H1 (cell line): ENCODE measurements around the gene GTPBP6. TPM values are rescaled to one million over a fixed set of nuclear protein-coding genes. Genes with fewer than 3 reads are reported as not detected.

Experiments
- CBX5 ChIP-seq: fragments of 300-800, 300-1000 bp; sonication (generic); IDR thresholded peaks from 2 replicates; pipeline ENCODE4 v1.7.1; 2016; ENCODE audit warnings: antibody characterized with exemption, low read length, low read depth
- CEBPB ChIP-seq: IDR thresholded peaks from 2 replicates; pipeline ENCODE4 v1.6.1; 2012; ENCODE audit warnings: low read depth, low read length
- EP300 ChIP-seq, 2 experiments: IDR thresholded peaks; 1 replicate in 1 of 2; 2 replicates in 1 of 2; pipeline ENCODE4 v1.6.1; 2011 to 2012; ENCODE audit warnings: low read depth in 2 of 2, low read length in 2 of 2, mild to moderate bottlenecking in 2 of 2, borderline replicate concordance in 1 of 2, inconsistent platforms in 1 of 2, moderate library complexity in 1 of 2
- RBBP5 ChIP-seq: IDR thresholded peaks from 2 replicates; pipeline ENCODE4 v1.7.1; 2012; ENCODE audit warnings: low read depth, mild to moderate bottlenecking, inconsistent platforms, low read length, moderate library complexity, borderline replicate concordance
- SIN3A ChIP-seq, 2 experiments: IDR thresholded peaks in 1 of 2; conservative IDR thresholded peaks in 1 of 2; 2 replicates each; pipeline ENCODE4 v1.6.1; 2011 to 2012; ENCODE audit warnings: low read length in 2 of 2, improper control_type of control experiment in 1 of 2, low read depth in 1 of 2, mild to moderate bottlenecking in 1 of 2
- polyA plus RNA-seq, 7 experiments: library from polyadenylated mRNA; depleted of rRNA in 3 of 7; stranded (reverse) in 5 of 7; unstranded in 2 of 7; fragments of >200 nt in 5 of 7; fragments of 200-250 nt in 2 of 7; gene quantifications; 1 replicate in 5 of 7; 2 replicates in 1 of 7; 4 replicates in 1 of 7; pipeline versions ENCODE4 v1.2.1 to v1.2.3, GENCODE V29; 2011 to 2013; ENCODE audit warnings: missing spikeins in 2 of 7, mixed read lengths in 2 of 7
- total RNA-seq: library from RNA; stranded (reverse); fragmentation: NEBNext Ultra II Directional; extraction: Animal tissue kit (Norgen Biotek cat#: 25700); gene quantifications from 2 replicates; pipeline ENCODE4 v1.2.1, GENCODE V29; 2021
- TF ChIP-seq, protein P1 (sequence below): fragments of 300-600 bp; sonication (generic); IDR thresholded peaks from 2 replicates; pipeline ENCODE4 v1.7.1; 2012; ENCODE audit warnings: low read length, moderate library complexity, mild to moderate bottlenecking, inconsistent platforms; ENCODE audit not compliant: insufficient replicate concordance

The GTPBP6 gene
- total and polyA plus RNA-seq, 2 of the 8 experiments (the other 6 are each of a cell fraction or from before 2014, with no cell fraction given) = 33.9 to 57.1 TPM

DNA sequence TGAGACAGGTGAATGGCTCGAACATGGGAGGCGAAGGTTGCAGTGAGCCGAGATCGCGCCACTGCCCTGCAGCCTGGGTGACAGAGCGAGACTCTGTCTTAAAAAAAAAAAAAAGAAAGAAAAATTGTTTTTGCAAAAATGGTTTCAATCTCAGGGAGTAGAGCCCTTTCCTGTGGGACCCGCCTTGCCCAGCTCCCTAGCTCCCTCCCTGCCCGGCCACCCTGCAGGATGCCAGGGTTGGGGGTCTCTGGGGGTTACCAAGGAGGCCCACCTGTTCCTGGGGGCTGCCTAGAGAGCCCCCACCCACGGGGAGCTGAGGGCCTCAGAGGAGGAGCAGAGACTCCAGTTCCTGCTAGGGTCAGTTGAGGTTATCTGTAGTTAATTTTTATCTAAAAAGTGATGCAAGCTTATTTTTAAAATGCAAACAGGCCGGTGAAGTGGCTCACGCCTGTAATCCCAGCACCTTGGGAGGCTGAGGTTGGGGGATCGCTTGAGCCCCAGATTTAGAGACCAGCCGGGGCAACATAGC is 56.2 kb downstream of the GTPBP6 start (continued):
- TF ChIP-seq, protein P1, sequence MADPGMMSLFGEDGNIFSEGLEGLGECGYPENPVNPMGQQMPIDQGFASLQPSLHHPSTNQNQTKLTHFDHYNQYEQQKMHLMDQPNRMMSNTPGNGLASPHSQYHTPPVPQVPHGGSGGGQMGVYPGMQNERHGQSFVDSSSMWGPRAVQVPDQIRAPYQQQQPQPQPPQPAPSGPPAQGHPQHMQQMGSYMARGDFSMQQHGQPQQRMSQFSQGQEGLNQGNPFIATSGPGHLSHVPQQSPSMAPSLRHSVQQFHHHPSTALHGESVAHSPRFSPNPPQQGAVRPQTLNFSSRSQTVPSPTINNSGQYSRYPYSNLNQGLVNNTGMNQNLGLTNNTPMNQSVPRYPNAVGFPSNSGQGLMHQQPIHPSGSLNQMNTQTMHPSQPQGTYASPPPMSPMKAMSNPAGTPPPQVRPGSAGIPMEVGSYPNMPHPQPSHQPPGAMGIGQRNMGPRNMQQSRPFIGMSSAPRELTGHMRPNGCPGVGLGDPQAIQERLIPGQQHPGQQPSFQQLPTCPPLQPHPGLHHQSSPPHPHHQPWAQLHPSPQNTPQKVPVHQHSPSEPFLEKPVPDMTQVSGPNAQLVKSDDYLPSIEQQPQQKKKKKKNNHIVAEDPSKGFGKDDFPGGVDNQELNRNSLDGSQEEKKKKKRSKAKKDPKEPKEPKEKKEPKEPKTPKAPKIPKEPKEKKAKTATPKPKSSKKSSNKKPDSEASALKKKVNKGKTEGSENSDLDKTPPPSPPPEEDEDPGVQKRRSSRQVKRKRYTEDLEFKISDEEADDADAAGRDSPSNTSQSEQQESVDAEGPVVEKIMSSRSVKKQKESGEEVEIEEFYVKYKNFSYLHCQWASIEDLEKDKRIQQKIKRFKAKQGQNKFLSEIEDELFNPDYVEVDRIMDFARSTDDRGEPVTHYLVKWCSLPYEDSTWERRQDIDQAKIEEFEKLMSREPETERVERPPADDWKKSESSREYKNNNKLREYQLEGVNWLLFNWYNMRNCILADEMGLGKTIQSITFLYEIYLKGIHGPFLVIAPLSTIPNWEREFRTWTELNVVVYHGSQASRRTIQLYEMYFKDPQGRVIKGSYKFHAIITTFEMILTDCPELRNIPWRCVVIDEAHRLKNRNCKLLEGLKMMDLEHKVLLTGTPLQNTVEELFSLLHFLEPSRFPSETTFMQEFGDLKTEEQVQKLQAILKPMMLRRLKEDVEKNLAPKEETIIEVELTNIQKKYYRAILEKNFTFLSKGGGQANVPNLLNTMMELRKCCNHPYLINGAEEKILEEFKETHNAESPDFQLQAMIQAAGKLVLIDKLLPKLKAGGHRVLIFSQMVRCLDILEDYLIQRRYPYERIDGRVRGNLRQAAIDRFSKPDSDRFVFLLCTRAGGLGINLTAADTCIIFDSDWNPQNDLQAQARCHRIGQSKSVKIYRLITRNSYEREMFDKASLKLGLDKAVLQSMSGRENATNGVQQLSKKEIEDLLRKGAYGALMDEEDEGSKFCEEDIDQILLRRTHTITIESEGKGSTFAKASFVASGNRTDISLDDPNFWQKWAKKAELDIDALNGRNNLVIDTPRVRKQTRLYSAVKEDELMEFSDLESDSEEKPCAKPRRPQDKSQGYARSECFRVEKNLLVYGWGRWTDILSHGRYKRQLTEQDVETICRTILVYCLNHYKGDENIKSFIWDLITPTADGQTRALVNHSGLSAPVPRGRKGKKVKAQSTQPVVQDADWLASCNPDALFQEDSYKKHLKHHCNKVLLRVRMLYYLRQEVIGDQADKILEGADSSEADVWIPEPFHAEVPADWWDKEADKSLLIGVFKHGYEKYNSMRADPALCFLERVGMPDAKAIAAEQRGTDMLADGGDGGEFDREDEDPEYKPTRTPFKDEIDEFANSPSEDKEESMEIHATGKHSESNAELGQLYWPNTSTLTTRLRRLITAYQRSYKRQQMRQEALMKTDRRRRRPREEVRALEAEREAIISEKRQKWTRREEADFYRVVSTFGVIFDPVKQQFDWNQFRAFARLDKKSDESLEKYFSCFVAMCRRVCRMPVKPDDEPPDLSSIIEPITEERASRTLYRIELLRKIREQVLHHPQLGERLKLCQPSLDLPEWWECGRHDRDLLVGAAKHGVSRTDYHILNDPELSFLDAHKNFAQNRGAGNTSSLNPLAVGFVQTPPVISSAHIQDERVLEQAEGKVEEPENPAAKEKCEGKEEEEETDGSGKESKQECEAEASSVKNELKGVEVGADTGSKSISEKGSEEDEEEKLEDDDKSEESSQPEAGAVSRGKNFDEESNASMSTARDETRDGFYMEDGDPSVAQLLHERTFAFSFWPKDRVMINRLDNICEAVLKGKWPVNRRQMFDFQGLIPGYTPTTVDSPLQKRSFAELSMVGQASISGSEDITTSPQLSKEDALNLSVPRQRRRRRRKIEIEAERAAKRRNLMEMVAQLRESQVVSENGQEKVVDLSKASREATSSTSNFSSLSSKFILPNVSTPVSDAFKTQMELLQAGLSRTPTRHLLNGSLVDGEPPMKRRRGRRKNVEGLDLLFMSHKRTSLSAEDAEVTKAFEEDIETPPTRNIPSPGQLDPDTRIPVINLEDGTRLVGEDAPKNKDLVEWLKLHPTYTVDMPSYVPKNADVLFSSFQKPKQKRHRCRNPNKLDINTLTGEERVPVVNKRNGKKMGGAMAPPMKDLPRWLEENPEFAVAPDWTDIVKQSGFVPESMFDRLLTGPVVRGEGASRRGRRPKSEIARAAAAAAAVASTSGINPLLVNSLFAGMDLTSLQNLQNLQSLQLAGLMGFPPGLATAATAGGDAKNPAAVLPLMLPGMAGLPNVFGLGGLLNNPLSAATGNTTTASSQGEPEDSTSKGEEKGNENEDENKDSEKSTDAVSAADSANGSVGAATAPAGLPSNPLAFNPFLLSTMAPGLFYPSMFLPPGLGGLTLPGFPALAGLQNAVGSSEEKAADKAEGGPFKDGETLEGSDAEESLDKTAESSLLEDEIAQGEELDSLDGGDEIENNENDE = no peak
- TF ChIP-seq RBBP5 (no peak), CEBPB (no peak), CBX5 (no peak), EP300 (IDR thresholded peaks at IDR 0.05; ENCODE audit: borderline replicate concordance in 1 of 2, low read depth in 2 of 2, low read length in 2 of 2) (no peak), SIN3A (conservative IDR thresholded peaks at IDR 0.05 in 1 of 2, IDR thresholded peaks at IDR 0.05 in 1 of 2; ENCODE audit: low read depth in 1 of 2, low read length in 2 of 2) (no peak)
